Immature natural killer cell (primary cell): ENCODE data around the gene ZNF396. TPM values are rescaled to one million over a fixed set of nuclear protein-coding genes. Genes with fewer than 3 reads are reported as not detected.

Source experiments
- DNase-seq, 3 donors: peaks; one replicate each; pipeline ENCODE4 v3.0.0; 2022; ENCODE audit warnings: mixed read lengths in 1 of 3
- H3K27ac Mint-ChIP-seq, 6 donors: one replicate each; pipeline ENCODE4 v1.8.0; 2020; ENCODE audit warnings: mixed read lengths in 6 of 6, mild to moderate bottlenecking in 5 of 6, inconsistent platforms in 4 of 6, moderate library complexity in 3 of 6
- H3K27me3 Mint-ChIP-seq, 3 donors: one replicate each; pipeline ENCODE4 v1.8.0; 2020 to 2021; ENCODE audit warnings: low read depth in 3 of 3, mild to moderate bottlenecking in 3 of 3, mixed read lengths in 3 of 3, moderate library complexity in 3 of 3, inconsistent platforms in 1 of 3
- H3K36me3 Mint-ChIP-seq, 3 donors: one replicate each; pipeline ENCODE4 v1.8.0; 2020; ENCODE audit warnings: mixed read lengths in 3 of 3, inconsistent platforms in 2 of 3, mild to moderate bottlenecking in 2 of 3
- H3K4me1 Mint-ChIP-seq, 2 donors: one replicate each; pipeline ENCODE4 v1.8.0; 2020; ENCODE audit warnings: inconsistent platforms in 2 of 2, mild to moderate bottlenecking in 2 of 2, mixed read lengths in 2 of 2, moderate library complexity in 1 of 2
- H3K4me3 Mint-ChIP-seq, 5 donors: one replicate each; pipeline ENCODE4 v1.8.0; 2020; ENCODE audit warnings: mild to moderate bottlenecking in 5 of 5, mixed read lengths in 5 of 5, inconsistent platforms in 3 of 5, moderate library complexity in 3 of 5
- H3K9me3 Mint-ChIP-seq, 6 donors: one replicate each; pipeline ENCODE4 v1.8.0; 2020; ENCODE audit warnings: mild to moderate bottlenecking in 6 of 6, mixed read lengths in 6 of 6, inconsistent platforms in 4 of 6, moderate library complexity in 3 of 6
- polyA plus RNA-seq, 3 donors: library from polyadenylated mRNA; unstranded; fragments of 300-500 nt; fragmentation: Illumina TruSeq; gene quantifications; one replicate each; pipeline ENCODE4 v1.2.3, GENCODE V29; 2021

ZNF396 gene
- polyA plus RNA-seq: 1 to 10 TPM in 1 of 3 donors, under 1 TPM in 1, not detected in 1; 0.53 to 1.0 TPM

DNA sequence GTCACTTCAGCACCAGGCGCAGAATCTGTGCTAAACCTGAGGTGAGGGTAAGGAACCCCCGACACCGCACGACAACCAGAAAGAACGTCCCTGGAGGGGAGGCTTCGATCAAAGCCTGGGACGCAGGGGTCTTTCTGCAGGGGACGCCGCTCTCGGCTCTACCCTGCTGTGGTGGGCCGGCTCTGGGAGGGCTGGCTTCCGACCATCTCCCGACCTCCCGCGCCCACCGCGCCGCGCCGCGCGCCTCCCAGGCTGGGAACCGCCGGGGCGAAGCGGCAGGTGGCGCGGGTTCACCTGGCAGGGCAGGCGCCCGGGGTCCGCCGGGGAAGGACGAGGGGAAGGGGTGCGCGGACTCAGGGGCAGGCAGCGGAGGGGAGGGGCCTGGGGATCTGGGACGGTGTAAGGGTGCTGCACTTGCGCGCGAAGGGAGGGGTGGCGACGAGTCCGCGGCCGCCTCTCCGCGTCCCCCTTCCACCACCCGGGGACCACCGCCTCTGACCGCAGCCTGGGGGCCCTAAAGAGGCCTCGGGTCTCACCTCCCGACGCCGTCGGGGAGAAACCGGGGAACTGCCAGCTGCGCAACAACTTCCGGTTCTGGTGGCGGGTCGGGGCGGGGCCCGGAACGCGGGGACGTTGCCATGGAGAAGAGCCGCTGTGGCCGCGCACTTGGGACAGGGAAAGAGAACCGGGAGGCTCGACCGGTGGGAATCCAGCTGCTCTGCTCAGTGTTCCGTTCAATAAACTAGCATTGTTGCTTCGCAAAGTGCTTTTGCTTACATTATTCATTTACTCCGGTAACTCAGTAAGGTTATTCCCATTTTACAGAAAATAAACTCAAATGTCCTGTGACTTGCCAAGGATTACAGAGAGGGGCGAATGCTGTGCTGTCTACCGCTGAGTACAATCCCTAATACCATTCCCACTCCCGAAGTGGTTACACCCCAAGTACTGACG lies at the start of gene ZNF396:
ZNF396 (minus strand) TSS at position 596 of the 954 bp plus-strand sequence. CDS start 3,045 bp downstream, outside the sequence.
- Mint-ChIP-seq H3K9me3 (no peaks in the 10 kb centered on the region), H3K4me1 (peaks cover 14% of the 10 kb centered on the region in 2 donors), H3K36me3 (no peaks in the 10 kb centered on the region), H3K27me3 (peaks cover 4 to 9% (median 5%) of the 10 kb centered on the region in 3 donors), H3K27ac (peak within 1 kb of the TSS; percentile 52 to 84 (median 77)), H3K4me3 (peak within 1 kb of the TSS; percentile 86 to 93 (median 88))
- DNase-seq: peak; percentile 72 to 75 (median 74)

DNA sequence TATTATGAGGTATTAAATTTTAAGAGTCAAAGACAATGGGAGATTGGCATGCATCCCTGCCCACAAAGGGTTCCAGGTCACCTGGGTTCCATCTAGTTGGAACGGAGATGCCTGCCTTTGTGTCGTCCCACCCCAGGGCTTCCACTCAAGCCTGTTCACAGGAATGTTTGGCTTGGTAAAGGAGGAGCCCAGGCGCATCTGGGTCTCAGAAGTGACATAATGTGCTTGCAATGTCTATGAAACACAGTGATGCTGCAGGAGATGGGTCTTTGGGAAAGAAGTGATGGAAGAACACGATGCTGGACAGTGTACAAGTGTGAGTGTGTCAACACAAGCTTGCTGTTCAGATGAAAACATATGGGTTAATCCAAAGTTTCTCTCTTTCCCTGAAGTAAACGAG lies 49.6 kb upstream of the ZNF396 start:
- Mint-ChIP-seq H3K27me3 (peaks cover 0 to 10% (median 0%) of the 10 kb centered on the region in 3 donors), H3K4me3 (no peak overlapping the region), H3K36me3 (no peaks in the 10 kb centered on the region), H3K9me3 (no peaks in the 10 kb centered on the region), H3K4me1 (no peaks in the 10 kb centered on the region), H3K27ac (no peak overlapping the region)
- no peak for DNase-seq

- Mint-ChIP-seq H3K4me3 (no peak overlapping the region), H3K27ac (no peak overlapping the region), H3K9me3 (no peaks in the 10 kb centered on the region), H3K27me3 (peaks cover 0 to 6% (median 4%) of the 10 kb centered on the region in 3 donors), H3K36me3 (no peaks in the 10 kb centered on the region), H3K4me1 (no peaks in the 10 kb centered on the region)
- no peak for DNase-seq
These were observed 47.2 kb upstream of the ZNF396 start for GRCh38 chr18:35424356-35424755.

DNA sequence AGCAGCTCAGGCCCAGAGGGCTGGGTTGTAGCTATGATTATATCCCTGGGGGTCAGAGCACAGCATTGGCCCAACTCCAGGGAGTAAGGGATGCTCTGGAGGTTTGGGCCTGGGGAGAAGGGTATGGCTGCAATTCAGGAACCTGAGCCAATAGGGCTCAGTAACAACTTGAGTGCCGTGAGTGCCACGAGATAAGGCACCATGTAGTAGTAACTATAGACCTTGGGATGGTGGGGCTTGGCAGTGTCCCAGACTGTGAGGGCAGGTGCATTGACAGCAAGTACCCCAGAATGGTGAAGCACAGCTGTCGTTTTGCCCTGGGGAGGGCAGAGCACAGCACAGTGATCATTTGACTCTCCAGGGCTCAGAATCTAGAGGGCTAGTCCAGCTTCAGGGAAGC lies 45.1 kb upstream of the ZNF396 start:
- DNase-seq: no peak
- no peaks in the 10 kb centered on the region for H3K36me3 Mint-ChIP-seq
- no peak overlapping the region for H3K4me3 Mint-ChIP-seq
- no peak overlapping the region for H3K27ac Mint-ChIP-seq
- H3K27me3 Mint-ChIP-seq: peaks cover 2 to 5% (median 4%) of the 10 kb centered on the region in 3 donors
- no peaks in the 10 kb centered on the region for H3K4me1 Mint-ChIP-seq
- peaks cover 0 to 5% (median 2%) of the 10 kb centered on the region in 6 donors for H3K9me3 Mint-ChIP-seq

DNA sequence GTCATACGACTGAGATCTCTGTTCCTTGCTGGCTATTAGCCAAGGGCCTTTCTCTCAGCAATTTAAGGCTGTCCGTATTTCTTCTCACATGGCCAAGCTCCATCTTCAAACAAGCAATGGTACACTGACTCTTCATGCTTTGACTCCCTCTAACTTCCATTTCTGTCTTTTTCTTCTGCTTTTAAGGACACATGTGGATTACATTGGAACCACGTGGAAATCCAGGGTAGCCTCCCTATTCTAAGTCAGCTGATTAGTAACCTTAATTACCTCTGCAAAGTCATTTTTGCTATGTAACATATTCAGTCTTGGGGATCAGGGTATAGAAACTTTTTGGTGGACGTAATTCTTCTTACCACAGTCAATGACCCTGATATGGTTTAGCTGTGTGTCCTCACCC lies 41.5 kb upstream of the ZNF396 start:
- Mint-ChIP-seq H3K4me1 (peaks cover 2 to 9% of the 10 kb centered on the region in 2 donors), H3K27me3 (peaks cover 2 to 7% (median 6%) of the 10 kb centered on the region in 3 donors), H3K4me3 (no peak overlapping the region), H3K36me3 (no peaks in the 10 kb centered on the region), H3K27ac (no peak overlapping the region), H3K9me3 (peaks cover 0 to 7% (median 4%) of the 10 kb centered on the region in 6 donors)
- DNase-seq: no peak

- H3K4me1 Mint-ChIP-seq: peaks cover 4 to 16% of the 10 kb centered on the region in 2 donors
- no peaks in the 10 kb centered on the region for H3K36me3 Mint-ChIP-seq
- peaks cover 0 to 7% (median 4%) of the 10 kb centered on the region in 6 donors for H3K9me3 Mint-ChIP-seq
- no peak overlapping the region for H3K4me3 Mint-ChIP-seq
- DNase-seq: no peak
- no peak overlapping the region for H3K27ac Mint-ChIP-seq
- peaks cover 2 to 11% (median 8%) of the 10 kb centered on the region in 3 donors for H3K27me3 Mint-ChIP-seq
These were observed 40.1 kb upstream of the ZNF396 start for GRCh38 chr18:35417223-35417622.

DNA sequence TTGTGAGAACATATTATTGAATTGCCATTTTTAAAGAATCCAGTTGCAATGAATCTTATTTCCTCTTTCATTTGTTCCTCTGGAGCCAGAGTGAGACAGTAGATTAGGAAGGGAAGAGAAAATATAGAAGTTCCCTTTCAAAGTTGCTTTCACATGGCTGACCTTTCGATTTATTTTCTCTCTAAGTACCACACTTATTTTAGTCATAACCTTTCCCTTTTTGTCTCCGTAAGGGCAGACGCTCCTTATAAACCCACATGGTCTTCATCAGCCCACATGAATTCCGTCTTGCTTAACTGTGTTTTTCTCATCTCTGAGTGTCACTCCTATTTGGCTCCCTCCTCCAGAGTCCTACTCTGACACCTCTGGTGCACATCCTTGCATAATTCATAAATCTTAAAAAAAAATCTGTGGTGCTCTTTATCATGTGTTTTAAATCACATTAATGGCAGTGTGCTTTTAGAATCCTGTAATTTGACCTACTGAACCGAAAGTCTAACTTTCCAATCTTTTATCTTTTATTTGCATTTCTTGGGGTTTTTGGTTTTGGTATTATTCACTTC lies 38.5 kb upstream of the ZNF396 start:
- DNase-seq: no peak
- H3K4me3 Mint-ChIP-seq: peak overlapping the region in 1 of 5 donors; percentile 36
- H3K27ac Mint-ChIP-seq: no peak overlapping the region
- H3K36me3 Mint-ChIP-seq: no peaks in the 10 kb centered on the region
- peaks cover 0 to 7% (median 4%) of the 10 kb centered on the region in 6 donors for H3K9me3 Mint-ChIP-seq
- peaks cover 4 to 16% of the 10 kb centered on the region in 2 donors for H3K4me1 Mint-ChIP-seq
- H3K27me3 Mint-ChIP-seq: peaks cover 2 to 8% (median 7%) of the 10 kb centered on the region in 3 donors

DNA sequence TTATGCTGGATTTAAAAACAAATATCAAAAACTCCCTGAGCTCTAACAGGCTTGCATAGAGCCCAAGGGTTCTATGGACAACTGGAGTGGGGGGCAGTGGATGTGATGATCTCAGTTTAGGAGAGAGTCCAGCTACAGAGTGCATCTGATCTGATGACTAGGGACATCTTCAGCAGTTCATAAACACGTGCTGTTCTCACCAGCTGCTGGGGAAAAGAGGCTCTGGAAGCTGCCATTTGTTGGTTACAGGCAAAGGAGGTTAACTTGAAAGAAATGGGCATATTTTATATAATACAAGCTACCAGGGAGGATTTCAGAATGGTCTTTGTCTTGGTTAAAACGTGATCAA lies 36.0 kb upstream of the ZNF396 start:
- no peak for DNase-seq
- H3K36me3 Mint-ChIP-seq: no peaks in the 10 kb centered on the region
- no peak overlapping the region for H3K27ac Mint-ChIP-seq
- peaks cover 0 to 8% (median 7%) of the 10 kb centered on the region in 3 donors for H3K27me3 Mint-ChIP-seq
- H3K4me3 Mint-ChIP-seq: no peak overlapping the region
- H3K9me3 Mint-ChIP-seq: peaks cover 0 to 7% (median 3%) of the 10 kb centered on the region in 6 donors
- H3K4me1 Mint-ChIP-seq: peaks cover 4 to 16% of the 10 kb centered on the region in 2 donors

DNA sequence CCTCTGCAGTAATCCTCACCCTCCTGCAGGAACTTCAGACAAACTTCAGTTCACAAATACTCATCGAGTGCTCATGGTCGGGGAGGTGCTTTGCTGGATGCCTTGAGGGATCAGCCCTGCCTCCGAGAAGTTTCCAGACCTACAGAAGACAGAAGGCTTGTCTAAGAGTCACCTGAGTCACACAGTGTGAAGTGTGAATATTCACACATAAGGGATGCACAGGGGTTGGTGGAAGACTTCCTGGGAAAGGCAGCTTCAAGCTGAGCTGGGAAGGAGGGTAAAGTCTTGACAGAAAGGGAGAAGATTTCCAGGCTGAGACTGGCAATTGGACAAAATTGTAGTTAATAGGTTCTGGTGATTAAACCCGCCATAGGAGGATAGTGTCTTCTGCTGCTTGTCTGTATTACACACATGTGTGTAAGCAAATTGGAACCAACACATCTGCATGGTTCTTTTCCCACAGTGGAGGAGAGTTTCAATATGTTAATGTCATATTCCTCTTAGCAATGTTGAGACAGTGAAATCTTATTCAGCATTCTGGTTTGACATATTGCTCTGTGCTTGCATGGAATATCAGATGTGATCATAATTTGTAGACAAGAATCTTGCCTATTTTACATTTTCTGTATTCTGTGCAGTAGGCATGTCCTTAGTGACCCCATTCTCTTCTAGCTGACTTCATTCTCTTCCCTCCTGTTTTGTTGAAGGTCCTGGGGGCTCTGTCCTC lies 34.7 kb upstream of the ZNF396 start:
- H3K4me1 Mint-ChIP-seq: peaks cover 4 to 16% of the 10 kb centered on the region in 2 donors
- H3K27me3 Mint-ChIP-seq: peaks cover 0 to 7% (median 6%) of the 10 kb centered on the region in 3 donors
- no peak for DNase-seq
- H3K9me3 Mint-ChIP-seq: no peaks in the 10 kb centered on the region
- no peak overlapping the region for H3K4me3 Mint-ChIP-seq
- no peak overlapping the region for H3K27ac Mint-ChIP-seq
- H3K36me3 Mint-ChIP-seq: no peaks in the 10 kb centered on the region

- Mint-ChIP-seq H3K4me1 (peaks cover 3 to 10% of the 10 kb centered on the region in 2 donors), H3K36me3 (no peaks in the 10 kb centered on the region), H3K4me3 (no peak overlapping the region), H3K27ac (no peak overlapping the region), H3K9me3 (no peaks in the 10 kb centered on the region), H3K27me3 (peaks cover 0 to 6% (median 4%) of the 10 kb centered on the region in 3 donors)
- DNase-seq: no peak
These were observed 33.4 kb upstream of the ZNF396 start for GRCh38 chr18:35410561-35410960.

GRCh38 chr18:35409911-35410310 lies 32.8 kb upstream of the ZNF396 start:
- no peak overlapping the region for H3K27ac Mint-ChIP-seq
- no peaks in the 10 kb centered on the region for H3K9me3 Mint-ChIP-seq
- peaks cover 2 to 7% of the 10 kb centered on the region in 2 donors for H3K4me1 Mint-ChIP-seq
- H3K4me3 Mint-ChIP-seq: no peak overlapping the region
- no peak for DNase-seq
- no peaks in the 10 kb centered on the region for H3K36me3 Mint-ChIP-seq
- H3K27me3 Mint-ChIP-seq: peaks cover 1 to 6% (median 3%) of the 10 kb centered on the region in 3 donors

DNA sequence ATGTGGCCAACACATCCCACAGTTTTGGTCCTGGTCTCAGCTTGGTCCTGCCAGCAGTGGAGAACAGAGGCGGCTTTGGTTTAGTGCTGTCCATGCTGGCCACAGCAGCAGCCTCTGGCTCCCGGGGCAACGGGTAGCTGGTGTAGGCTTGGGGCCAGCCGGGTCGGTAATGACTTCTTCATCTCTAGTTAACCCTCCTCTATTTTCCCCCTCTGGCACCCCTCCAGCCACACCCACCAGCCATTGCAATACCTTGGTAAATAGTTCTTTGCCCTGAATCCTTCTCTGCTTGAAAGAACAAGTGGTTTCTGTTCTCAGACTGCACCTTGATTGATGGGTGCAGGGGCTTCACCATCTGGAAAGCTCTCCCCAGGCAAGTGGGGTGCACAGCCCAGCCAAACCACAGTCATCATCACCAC lies 31.7 kb upstream of the ZNF396 start:
- no peaks in the 10 kb centered on the region for H3K9me3 Mint-ChIP-seq
- peaks cover 3 to 6% (median 3%) of the 10 kb centered on the region in 3 donors for H3K27me3 Mint-ChIP-seq
- no peaks in the 10 kb centered on the region for H3K36me3 Mint-ChIP-seq
- H3K4me3 Mint-ChIP-seq: no peak overlapping the region
- peaks cover 2 to 7% of the 10 kb centered on the region in 2 donors for H3K4me1 Mint-ChIP-seq
- H3K27ac Mint-ChIP-seq: no peak overlapping the region
- no peak for DNase-seq

GRCh38 chr18:35407871-35408481 lies 30.8 kb upstream of the ZNF396 start:
- Mint-ChIP-seq H3K27ac (no peak overlapping the region), H3K27me3 (peaks cover 3 to 4% (median 3%) of the 10 kb centered on the region in 3 donors), H3K9me3 (no peaks in the 10 kb centered on the region), H3K4me3 (no peak overlapping the region), H3K36me3 (no peaks in the 10 kb centered on the region), H3K4me1 (peaks cover 2 to 7% of the 10 kb centered on the region in 2 donors)
- DNase-seq: peak; percentile 47 to 58 (median 54)
